Measurements from ENCODE around the gene ASB5. TPM values are rescaled to one million over a fixed set of nuclear protein-coding genes. Genes with fewer than 3 reads are reported as not detected.

Gene ASB5
- total and polyA plus RNA-seq, 2 donors (not counting 1 experiment from before 2014, with no cell fraction given): not detected

GRCh38 chr4:176289561-176289960 lies 20.5 kb upstream of the ASB5 start:
- Histone ChIP-seq H3K36me3 (replicated peaks in 1 of 2; ENCODE audit: control extremely low read depth in 1 of 2, control insufficient read depth in 1 of 2, extremely low read depth in 1 of 2, insufficient read depth in 2 of 2, low read length in 1 of 2) (no peaks in the 10 kb centered on the region), H3K27ac (ENCODE audit: low read length in 2 of 2) (no peak overlapping the region), H4K20me1 (ENCODE audit: control insufficient read depth, insufficient read depth, low read length, poor library complexity, severe bottlenecking) (no peaks in the 10 kb centered on the region), H3K9me3 (ENCODE audit: control extremely low read depth in 1 of 3, control insufficient read depth in 2 of 3, insufficient read depth in 1 of 3, low read length in 2 of 3) (no peaks in the 10 kb centered on the region), H2AFZ (ENCODE audit: insufficient read depth, low read depth, low read length, poor library complexity, severe bottlenecking) (no peak overlapping the region), H3K79me2 (ENCODE audit: control insufficient read depth, insufficient read depth, low read length) (no peaks in the 10 kb centered on the region), H3K4me3 (ENCODE audit: control extremely low read depth in 1 of 5, extremely low read depth in 1 of 5, insufficient read depth in 1 of 5, low read depth in 2 of 5, low read length in 4 of 5) (no peak overlapping the region), H3K4me2 (replicated peaks; ENCODE audit: low read depth, low read length, poor library complexity, severe bottlenecking) (no peak overlapping the region), H3K27me3 (replicated peaks in 1 of 4; ENCODE audit: control extremely low read depth in 1 of 4, control insufficient read depth in 3 of 4, insufficient read depth in 4 of 4, low read length in 3 of 4) (no peaks in the 10 kb centered on the region), H3K4me1 (ENCODE audit: control insufficient read depth in 2 of 2, insufficient read depth in 2 of 2, low read length in 2 of 2) (no peaks in the 10 kb centered on the region), H3K9ac (ENCODE audit: low read length) (no peak overlapping the region)
- TF ChIP-seq CTCF (IDR thresholded peaks at IDR 0.05) (no peak), EZH2 (IDR thresholded peaks at IDR 0.05; ENCODE audit: borderline replicate concordance, insufficient read depth, low read depth, low read length, poor library complexity, severe bottlenecking) (no peak)
- POLR2A ChIA-PET: no interaction called here
- no peaks in the 10 kb centered on the region for H3K4me1 Mint-ChIP-seq
- intact Hi-C loops (cut with micrococcal nuclease): no loop called here
- no peaks in the 10 kb centered on the region for H3K9me3 Mint-ChIP-seq (ENCODE audit: insufficient read depth)
- CTCF ChIA-PET: no interaction called here
- WGBS (ENCODE audit: insufficient coverage): 100% methylated on average over 2 of the region's 6 CpGs
- H3K27me3 Mint-ChIP-seq: peaks cover 4% of the 10 kb centered on the region
- no peak overlapping the region for H3K4me3 Mint-ChIP-seq
- H3K27ac Mint-ChIP-seq: no peak overlapping the region
- DNase-seq (no peak), ATAC-seq (ENCODE audit: low read depth) (no peak)

GRCh38 chr4:176288020-176288419 lies 19.0 kb upstream of the ASB5 start:
- no peaks in the 10 kb centered on the region for H4K20me1 ChIP-seq (ENCODE audit: control insufficient read depth, insufficient read depth, low read length, poor library complexity, severe bottlenecking)
- H3K36me3 ChIP-seq (replicated peaks in 1 of 2; ENCODE audit: control extremely low read depth in 1 of 2, control insufficient read depth in 1 of 2, extremely low read depth in 1 of 2, insufficient read depth in 2 of 2, low read length in 1 of 2): no peaks in the 10 kb centered on the region
- H3K4me1 Mint-ChIP-seq: no peaks in the 10 kb centered on the region
- CTCF ChIA-PET: no interaction called here
- H3K4me1 ChIP-seq (ENCODE audit: control insufficient read depth in 2 of 2, insufficient read depth in 2 of 2, low read length in 2 of 2): no peaks in the 10 kb centered on the region
- H3K4me3 ChIP-seq (ENCODE audit: control extremely low read depth in 1 of 5, extremely low read depth in 1 of 5, insufficient read depth in 1 of 5, low read depth in 2 of 5, low read length in 4 of 5): no peak overlapping the region
- POLR2A ChIA-PET: no interaction called here
- ATAC-seq (ENCODE audit: low read depth): no peak
- H3K4me3 Mint-ChIP-seq: no peak overlapping the region
- H3K4me2 ChIP-seq (replicated peaks; ENCODE audit: low read depth, low read length, poor library complexity, severe bottlenecking): no peak overlapping the region
- H3K9me3 ChIP-seq (ENCODE audit: control extremely low read depth in 1 of 3, control insufficient read depth in 2 of 3, insufficient read depth in 1 of 3, low read length in 2 of 3): no peaks in the 10 kb centered on the region
- no peak overlapping the region for H3K9ac ChIP-seq (ENCODE audit: low read length)
- no peaks in the 10 kb centered on the region for H3K79me2 ChIP-seq (ENCODE audit: control insufficient read depth, insufficient read depth, low read length)
- H2AFZ ChIP-seq (ENCODE audit: insufficient read depth, low read depth, low read length, poor library complexity, severe bottlenecking): no peak overlapping the region
- no peak overlapping the region for H3K27ac ChIP-seq (ENCODE audit: low read length in 2 of 2)
- peaks cover 8% of the 10 kb centered on the region for H3K27me3 Mint-ChIP-seq
- intact Hi-C loops (cut with micrococcal nuclease): no loop called here
- no peaks in the 10 kb centered on the region for H3K9me3 Mint-ChIP-seq (ENCODE audit: insufficient read depth)
- H3K27me3 ChIP-seq (replicated peaks in 1 of 4; ENCODE audit: control extremely low read depth in 1 of 4, control insufficient read depth in 3 of 4, insufficient read depth in 4 of 4, low read length in 3 of 4): no peaks in the 10 kb centered on the region
- no peak for DNase-seq
- TF ChIP-seq EZH2 (IDR thresholded peaks at IDR 0.05; ENCODE audit: borderline replicate concordance, insufficient read depth, low read depth, low read length, poor library complexity, severe bottlenecking) (no peak), CTCF (IDR thresholded peaks at IDR 0.05) (no peak)
- H3K27ac Mint-ChIP-seq: no peak overlapping the region
